Measurements from ENCODE around the gene DGKK.

Gene DGKK

DNA sequence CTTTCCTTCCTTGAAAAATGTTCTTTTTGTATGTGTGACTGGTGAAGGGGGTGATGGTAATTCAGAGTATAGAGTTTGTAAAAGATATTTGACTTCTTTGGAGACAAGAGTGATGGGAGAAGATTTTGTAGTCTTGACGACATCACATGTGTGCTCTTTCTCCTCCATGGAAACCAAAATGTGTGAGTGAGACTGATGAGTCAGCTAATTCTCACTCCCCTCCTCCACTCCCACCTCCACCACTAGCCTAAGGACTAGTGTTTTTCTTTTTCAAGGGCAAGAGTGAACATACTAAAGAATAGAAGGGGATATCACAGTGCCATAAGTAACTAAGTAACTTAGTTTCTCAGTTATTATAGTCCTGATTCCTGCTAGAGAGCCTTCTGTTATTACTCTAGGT, 14.0 kb upstream of the DGKK start:
- Histone ChIP-seq H4K20me1 (ENCODE audit: insufficient read depth, low read length) (no peaks in the 10 kb centered on the region), H3F3A (ENCODE audit: insufficient read depth, low read length) (no peaks in the 10 kb centered on the region), H3K27ac (ENCODE audit: low read depth, low read length, poor library complexity, severe bottlenecking) (no peak overlapping the region), H3K4me1 (ENCODE audit: insufficient read depth, low read length, severe bottlenecking) (no peaks in the 10 kb centered on the region), H3K36me3 (ENCODE audit: insufficient read depth, low read length) (no peaks in the 10 kb centered on the region), H3K9ac (ENCODE audit: low read length) (no peak overlapping the region), H3K4me2 (ENCODE audit: low read length) (no peak overlapping the region), H3K9me2 (ENCODE audit: low read depth, low read length) (no peaks in the 10 kb centered on the region), H3K4me3 (ENCODE audit: low read depth, low read length, poor library complexity, severe bottlenecking) (no peak overlapping the region), H3K79me2 (ENCODE audit: insufficient read depth, low read length) (no peaks in the 10 kb centered on the region), H3K9me3 (ENCODE audit: low read length) (no peaks in the 10 kb centered on the region), H2AFZ (ENCODE audit: low read length) (no peak overlapping the region), H3K27me3 (ENCODE audit: insufficient read depth, low read length) (no peaks in the 10 kb centered on the region)
- TF ChIP-seq CTCF (IDR thresholded peaks at IDR 0.05; ENCODE audit: low read length) (no peak), EZH2 (IDR thresholded peaks at IDR 0.05; ENCODE audit: borderline replicate concordance, low read length) (no peak)

DNA sequence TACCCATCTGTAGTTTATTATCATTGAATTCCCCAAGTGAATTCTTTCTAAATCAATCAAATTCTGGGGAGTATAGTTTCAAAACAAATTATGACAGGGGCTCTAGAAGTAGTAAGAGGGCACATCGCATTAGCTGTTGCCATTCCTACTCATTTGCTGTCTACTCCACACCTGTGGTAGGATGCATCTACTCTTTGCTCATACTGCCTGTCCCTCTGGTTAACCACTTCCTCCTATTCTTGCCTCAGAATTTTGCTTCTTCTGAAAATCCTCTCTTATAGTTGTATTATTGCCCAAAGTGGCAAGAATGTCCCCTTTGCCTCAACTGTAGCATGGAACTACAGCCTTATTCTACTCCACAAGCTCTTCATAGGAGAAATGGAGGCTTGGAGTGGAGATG, 12.7 kb upstream of the DGKK start:
- H3K4me1 ChIP-seq (ENCODE audit: insufficient read depth, low read length, severe bottlenecking) = no peaks in the 10 kb centered on the region
- no peaks in the 10 kb centered on the region for H4K20me1 ChIP-seq (ENCODE audit: insufficient read depth, low read length)
- no peaks in the 10 kb centered on the region for H3K79me2 ChIP-seq (ENCODE audit: insufficient read depth, low read length)
- H3K27ac ChIP-seq (ENCODE audit: low read depth, low read length, poor library complexity, severe bottlenecking) = no peak overlapping the region
- H3K9me2 ChIP-seq (ENCODE audit: low read depth, low read length) = no peaks in the 10 kb centered on the region
- no peak overlapping the region for H3K4me3 ChIP-seq (ENCODE audit: low read depth, low read length, poor library complexity, severe bottlenecking)
- H3K36me3 ChIP-seq (ENCODE audit: insufficient read depth, low read length) = no peaks in the 10 kb centered on the region
- H3K9me3 ChIP-seq (ENCODE audit: low read length) = no peaks in the 10 kb centered on the region
- TF ChIP-seq CTCF (IDR thresholded peaks at IDR 0.05; ENCODE audit: low read length) (no peak), EZH2 (IDR thresholded peaks at IDR 0.05; ENCODE audit: borderline replicate concordance, low read length) (no peak)
- no peak overlapping the region for H2AFZ ChIP-seq (ENCODE audit: low read length)
- no peak overlapping the region for H3K9ac ChIP-seq (ENCODE audit: low read length)
- H3K4me2 ChIP-seq (ENCODE audit: low read length) = no peak overlapping the region
- no peaks in the 10 kb centered on the region for H3F3A ChIP-seq (ENCODE audit: insufficient read depth, low read length)
- H3K27me3 ChIP-seq (ENCODE audit: insufficient read depth, low read length) = no peaks in the 10 kb centered on the region

DNA sequence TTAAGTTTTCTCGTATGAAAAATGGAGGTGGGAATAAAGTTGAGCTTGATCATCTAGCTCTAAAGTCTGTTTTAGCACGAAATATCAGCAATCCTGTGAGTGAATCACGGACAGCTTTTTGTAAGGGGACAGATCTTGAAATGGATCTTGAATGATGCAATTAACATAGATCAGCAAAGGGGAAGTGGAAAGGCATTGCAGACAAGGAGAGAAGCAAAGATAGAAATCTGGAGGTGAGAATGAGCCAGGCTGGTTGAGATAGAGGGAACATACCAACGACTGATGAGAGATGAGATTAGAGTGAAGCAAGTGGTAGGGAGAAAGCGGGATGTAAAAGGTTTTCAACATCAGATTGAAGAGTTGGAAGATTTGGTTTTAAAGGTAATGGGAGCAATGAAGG, 4.6 kb upstream of the DGKK start:
- Histone ChIP-seq H3K36me3 (ENCODE audit: insufficient read depth, low read length) (no peaks in the 10 kb centered on the region), H3F3A (ENCODE audit: insufficient read depth, low read length) (no peaks in the 10 kb centered on the region), H3K79me2 (ENCODE audit: insufficient read depth, low read length) (no peaks in the 10 kb centered on the region), H3K9me3 (ENCODE audit: low read length) (no peaks in the 10 kb centered on the region), H3K4me2 (ENCODE audit: low read length) (no peak overlapping the region), H4K20me1 (ENCODE audit: insufficient read depth, low read length) (no peaks in the 10 kb centered on the region), H3K4me3 (ENCODE audit: low read depth, low read length, poor library complexity, severe bottlenecking) (no peak overlapping the region), H3K4me1 (ENCODE audit: insufficient read depth, low read length, severe bottlenecking) (no peaks in the 10 kb centered on the region), H3K9ac (ENCODE audit: low read length) (no peak overlapping the region), H3K9me2 (ENCODE audit: low read depth, low read length) (no peaks in the 10 kb centered on the region), H3K27ac (ENCODE audit: low read depth, low read length, poor library complexity, severe bottlenecking) (no peak overlapping the region), H3K27me3 (ENCODE audit: insufficient read depth, low read length) (no peaks in the 10 kb centered on the region), H2AFZ (ENCODE audit: low read length) (no peak overlapping the region)
- TF ChIP-seq EZH2 (IDR thresholded peaks at IDR 0.05; ENCODE audit: borderline replicate concordance, low read length) (no peak), CTCF (IDR thresholded peaks at IDR 0.05; ENCODE audit: low read length) (no peak)
